Mesenchymal stem cell (in vitro differentiated cells and primary cell): ENCODE results near the gene MYEOV.

Experiments
- DNase-seq: peaks from one replicate; pipeline ENCODE4 v3.0.0-alpha.2; 2013
- H2AFZ ChIP-seq: one replicate; pipeline ENCODE4 v1.6.1; 2013; ENCODE audit warnings: low read depth, mild to moderate bottlenecking, control low read depth, inconsistent platforms, low read length, moderate library complexity
- H2AK5ac ChIP-seq: 2 replicates; pipeline ENCODE4 v1.6.1; 2013; ENCODE audit warnings: low read length, moderate library complexity, mild to moderate bottlenecking, inconsistent platforms; ENCODE audit not compliant: severe bottlenecking
- H2BK120ac ChIP-seq: one replicate; pipeline ENCODE4 v1.6.1; 2013; ENCODE audit warnings: low read depth, mild to moderate bottlenecking, inconsistent platforms, low read length, moderate library complexity
- H2BK12ac ChIP-seq, 2 experiments: one replicate each; pipeline ENCODE4 v1.6.1; 2013; ENCODE audit warnings: inconsistent platforms in 2 of 2, low read length in 2 of 2, mild to moderate bottlenecking in 2 of 2, moderate library complexity in 2 of 2, control low read depth in 1 of 2
- H2BK15ac ChIP-seq: one replicate; pipeline ENCODE4 v1.6.1; 2013; ENCODE audit warnings: mild to moderate bottlenecking, low read depth, inconsistent platforms; ENCODE audit not compliant: poor library complexity, severe bottlenecking
- H2BK5ac ChIP-seq: 2 replicates; pipeline ENCODE4 v1.6.1; 2013; ENCODE audit warnings: low read depth, mild to moderate bottlenecking, low read length, control low read depth, inconsistent platforms; ENCODE audit not compliant: poor library complexity, severe bottlenecking
- H3K14ac ChIP-seq, 2 experiments: one replicate each; pipeline ENCODE4 v1.6.1; 2013; ENCODE audit warnings: inconsistent platforms in 2 of 2, low read length in 2 of 2, control low read depth in 1 of 2, mild to moderate bottlenecking in 1 of 2, moderate library complexity in 1 of 2
- H3K18ac ChIP-seq, 2 experiments: one replicate each; pipeline ENCODE4 v1.6.1; 2013; ENCODE audit warnings: inconsistent platforms in 2 of 2, low read length in 2 of 2, control low read depth in 1 of 2, low read depth in 1 of 2, mild to moderate bottlenecking in 1 of 2
- H3K23ac ChIP-seq, 2 experiments: one replicate each; pipeline ENCODE4 v1.6.1; 2013; ENCODE audit warnings: inconsistent platforms in 2 of 2, low read length in 2 of 2, mild to moderate bottlenecking in 2 of 2, moderate library complexity in 2 of 2, control low read depth in 1 of 2
- H3K27ac ChIP-seq: 2 replicates; pipeline ENCODE4 v1.5.1; 2013; ENCODE audit warnings: mild to moderate bottlenecking, moderate library complexity, low read length, control low read depth, inconsistent platforms; ENCODE audit not compliant: poor library complexity, severe bottlenecking
- H3K27me3 ChIP-seq, 2 experiments: 2 replicates each; pipeline versions ENCODE4 v1.6.1 to v1.7.0; 2013; ENCODE audit warnings: low read length in 2 of 2, mild to moderate bottlenecking in 2 of 2, moderate library complexity in 2 of 2, control low read depth in 1 of 2, inconsistent platforms in 1 of 2; ENCODE audit not compliant: control insufficient read depth in 1 of 2, insufficient read depth in 1 of 2
- H3K36me3 ChIP-seq, 2 experiments: 2 replicates each; pipeline versions ENCODE4 v1.6.1 to v1.7.0; 2013; ENCODE audit warnings: low read length in 2 of 2, control low read depth in 1 of 2, inconsistent platforms in 1 of 2, low read depth in 1 of 2, mild to moderate bottlenecking in 1 of 2; ENCODE audit not compliant: insufficient read depth in 2 of 2, control insufficient read depth in 1 of 2
- H3K4ac ChIP-seq, 2 experiments: one replicate each; pipeline ENCODE4 v1.6.1; 2013; ENCODE audit warnings: inconsistent platforms in 2 of 2, low read length in 2 of 2, mild to moderate bottlenecking in 2 of 2, moderate library complexity in 2 of 2, control low read depth in 1 of 2, low read depth in 1 of 2
- H3K4me1 ChIP-seq: 2 replicates; pipeline ENCODE4 v1.6.1; 2013; ENCODE audit warnings: low read depth, low read length, control low read depth; ENCODE audit not compliant: control insufficient read depth, insufficient read depth
- H3K4me2 ChIP-seq: 2 replicates; pipeline ENCODE4 v1.6.1; 2013; ENCODE audit warnings: low read length, mild to moderate bottlenecking, inconsistent platforms; ENCODE audit not compliant: poor library complexity, severe bottlenecking
- H3K4me3 ChIP-seq, 2 experiments: 2 replicates each; pipeline versions ENCODE4 v1.5.1 to v1.7.0; 2013; ENCODE audit warnings: low read length in 2 of 2, mild to moderate bottlenecking in 2 of 2, control low read depth in 1 of 2, low read depth in 1 of 2; ENCODE audit not compliant: insufficient read depth in 1 of 2
- H3K79me1 ChIP-seq: replicated peaks from 2 replicates; pipeline ENCODE4 v1.6.1; 2013; ENCODE audit warnings: mild to moderate bottlenecking, control low read depth, low read length, inconsistent platforms; ENCODE audit not compliant: poor library complexity, severe bottlenecking
- H3K9ac ChIP-seq: 2 replicates; pipeline ENCODE4 v1.7.0; 2013; ENCODE audit warnings: mild to moderate bottlenecking, low read length, moderate library complexity
- H3K9me3 ChIP-seq: 2 replicates; pipeline ENCODE4 v1.7.0; 2013; ENCODE audit warnings: mild to moderate bottlenecking, low read length; ENCODE audit not compliant: control insufficient read depth
- H4K8ac ChIP-seq: one replicate; pipeline ENCODE4 v1.6.1; 2013; ENCODE audit warnings: inconsistent platforms, mild to moderate bottlenecking, low read length, moderate library complexity
- H4K91ac ChIP-seq: one replicate; pipeline ENCODE4 v1.6.1; 2013; ENCODE audit warnings: mild to moderate bottlenecking, low read length, inconsistent platforms
- WGBS: methylation state at CpG from one replicate; pipeline ENCODE4 v1.1.7; 2013; ENCODE audit warnings: mixed read lengths; 5-methylcytosine and 5-hydroxymethylcytosine counted together

The MYEOV gene

DNA sequence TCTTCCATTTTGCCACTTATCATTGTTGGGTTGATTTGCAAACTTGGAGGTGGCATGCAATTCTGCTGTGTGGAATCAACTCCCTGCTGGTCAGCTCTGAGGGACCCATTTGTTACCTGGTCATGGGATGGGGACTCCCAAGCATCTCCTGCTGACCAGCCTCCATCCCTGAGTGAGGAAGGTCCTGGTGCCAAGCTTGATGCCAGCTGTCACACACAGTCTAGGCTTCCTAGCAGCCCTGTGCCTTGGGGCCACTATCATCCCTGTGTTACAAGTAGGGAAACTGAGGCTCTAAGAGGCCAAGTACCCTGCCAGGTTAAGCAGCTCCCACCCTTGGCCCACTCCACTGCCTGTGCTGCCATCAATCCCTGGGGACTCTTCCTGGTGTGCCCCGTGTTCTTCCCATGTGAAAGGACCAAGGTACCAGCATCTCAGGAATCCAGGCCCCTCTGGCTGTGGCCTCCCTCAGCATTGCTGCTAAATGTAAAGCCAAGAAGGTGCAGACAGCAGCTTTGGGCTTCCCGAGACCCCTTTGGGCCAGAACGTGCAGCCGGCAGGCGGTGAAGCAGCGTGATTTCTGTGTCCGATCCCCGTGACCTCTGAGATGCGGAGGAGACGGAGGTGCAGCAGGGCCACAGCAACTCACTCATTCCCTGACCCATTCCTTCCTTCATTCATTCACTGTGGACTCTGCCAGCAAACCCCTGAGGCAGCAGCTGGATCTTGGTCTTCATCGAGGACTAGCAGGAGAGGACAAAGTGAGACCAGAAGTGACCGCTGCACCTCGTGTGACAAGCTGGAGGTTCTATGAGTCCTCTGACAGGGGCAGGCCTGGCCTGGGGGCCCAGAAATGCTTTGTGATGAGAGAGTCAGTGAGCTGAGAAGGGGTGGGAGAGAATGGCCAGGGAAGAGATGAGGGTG is 49.7 kb downstream of the MYEOV start:
- peaks cover 6% of the 10 kb centered on the region for H3K9me3 ChIP-seq
- no peak overlapping the region for H2BK12ac ChIP-seq
- H4K8ac ChIP-seq, result no peak overlapping the region
- H2BK120ac ChIP-seq, result no peak overlapping the region
- no peak overlapping the region for H3K4me2 ChIP-seq
- H3K23ac ChIP-seq, result no peak overlapping the region
- no peak overlapping the region for H3K9ac ChIP-seq
- H4K91ac ChIP-seq, result no peak overlapping the region
- H3K4me1 ChIP-seq, result peaks cover 3% of the 10 kb centered on the region
- no peak overlapping the region for H3K4ac ChIP-seq
- no peak overlapping the region for H3K14ac ChIP-seq
- no peaks in the 10 kb centered on the region for H3K27me3 ChIP-seq
- H2BK15ac ChIP-seq, result no peak overlapping the region
- 96% methylated on average over 13 of the region's 13 CpGs for WGBS
- no peaks in the 10 kb centered on the region for H3K79me1 ChIP-seq
- no peak overlapping the region for H2BK5ac ChIP-seq
- no peak overlapping the region for H3K18ac ChIP-seq
- H3K4me3 ChIP-seq, result no peak overlapping the region
- H2AK5ac ChIP-seq, result no peak overlapping the region
- DNase-seq, result no peak
- H3K36me3 ChIP-seq, result peaks cover 7 to 51% of the 10 kb centered on the region in 2 experiments
- H2AFZ ChIP-seq, result no peak overlapping the region
- H3K27ac ChIP-seq, result no peak overlapping the region

DNA sequence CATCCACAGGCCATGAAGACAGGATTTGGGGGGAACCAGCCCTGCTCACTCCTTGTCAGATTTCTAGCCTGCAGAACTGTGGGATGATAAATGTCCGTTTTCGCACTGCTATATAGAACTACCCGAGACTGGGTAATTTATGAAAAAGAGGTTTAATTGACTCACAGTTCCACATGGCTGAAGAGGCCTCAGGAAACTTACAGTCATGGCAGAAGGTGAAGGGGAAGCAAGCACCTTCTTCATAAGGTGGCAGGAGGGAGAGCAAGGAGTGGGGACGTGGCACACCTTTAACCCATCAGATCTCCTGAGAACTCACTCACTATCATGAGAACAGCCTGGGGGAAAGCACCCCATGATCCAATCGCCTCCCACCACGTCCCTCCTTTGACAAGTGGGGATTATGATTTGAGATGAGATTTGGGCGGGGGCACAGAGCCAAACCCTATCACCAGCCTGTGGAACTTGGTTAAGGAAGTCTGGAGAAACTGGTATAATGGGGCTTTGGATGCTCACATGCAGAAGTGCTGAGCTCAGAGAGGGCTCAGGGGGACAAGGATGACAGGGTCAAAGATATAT is 50.7 kb downstream of the MYEOV start:
- Histone ChIP-seq H3K27me3 (no peaks in the 10 kb centered on the region), H3K4me2 (no peak overlapping the region), H3K9me3 (peaks cover 7% of the 10 kb centered on the region), H2BK5ac (no peak overlapping the region), H2AK5ac (no peak overlapping the region), H3K36me3 (peaks cover 7 to 44% of the 10 kb centered on the region in 2 experiments), H3K9ac (no peak overlapping the region), H2BK12ac (no peak overlapping the region), H3K27ac (no peak overlapping the region), H3K4me1 (peaks cover 4% of the 10 kb centered on the region), H3K23ac (no peak overlapping the region), H2BK120ac (no peak overlapping the region), H2BK15ac (no peak overlapping the region), H4K91ac (no peak overlapping the region), H2AFZ (no peak overlapping the region), H3K79me1 (no peaks in the 10 kb centered on the region), H4K8ac (no peak overlapping the region), H3K18ac (no peak overlapping the region), H3K4me3 (no peak overlapping the region), H3K14ac (no peak overlapping the region), H3K4ac (no peak overlapping the region)
- WGBS, result 95% methylated on average over 7 of the region's 7 CpGs
- DNase-seq, result no peak
